Measurements from ENCODE around the gene STK40. TPM values are rescaled to one million over a fixed set of nuclear protein-coding genes. Genes with fewer than 3 reads are reported as not detected.

Gene STK40
- total RNA-seq, 1 experiment from 2014 or later: 26.2 TPM

DNA sequence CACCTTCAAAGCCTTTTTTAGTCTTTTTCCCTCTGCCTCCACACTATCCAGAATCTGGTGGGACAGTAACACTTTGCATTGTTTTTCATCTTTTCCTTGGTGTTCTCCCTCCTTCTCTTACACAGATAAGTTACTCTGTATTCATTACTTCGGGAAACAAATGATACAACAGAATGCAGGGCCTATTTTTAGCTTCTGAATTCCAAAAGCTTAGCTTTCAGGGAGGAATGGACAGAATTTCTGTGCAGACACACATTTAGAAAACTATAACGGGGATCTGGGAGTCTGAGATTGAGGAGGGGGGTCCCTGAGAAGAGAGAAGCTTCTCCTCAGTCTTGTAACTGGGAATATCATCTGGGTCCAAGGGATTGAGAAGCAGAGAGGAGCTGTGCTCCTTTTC, 3.5 kb upstream of the STK40 start:
- no peaks in the 10 kb centered on the region for H3K27me3 ChIP-seq (ENCODE audit: insufficient read depth, low read length)
- no peaks in the 10 kb centered on the region for H3K9me3 Mint-ChIP-seq
- H3K4me3 Mint-ChIP-seq: no peak overlapping the region

More for the DNA sequence above, 3.5 kb upstream of the STK40 start:
- Histone ChIP-seq H2AFZ (ENCODE audit: low read length) (no peak overlapping the region), H3K56ac (ENCODE audit: insufficient read length, low read depth, low read length) (no peak overlapping the region), H3K79me1 (ENCODE audit: insufficient read depth, low read depth, low read length, poor library complexity, severe bottlenecking) (no peaks in the 10 kb centered on the region), H2BK12ac (ENCODE audit: insufficient read length, low read depth, low read length) (no peak overlapping the region), H3K4ac (ENCODE audit: low read depth, low read length) (no peak overlapping the region), H3K23ac (ENCODE audit: insufficient read length, low read depth, low read length) (no peak overlapping the region), H3K4me2 (ENCODE audit: insufficient read depth, insufficient read length, low read length) (no peak overlapping the region), H3K23me2 (ENCODE audit: insufficient read length, low read depth, low read length, poor library complexity, severe bottlenecking) (peaks cover 11% of the 10 kb centered on the region), H3K27ac (ENCODE audit: insufficient read length, low read depth, low read length) (no peak overlapping the region), H2BK120ac (ENCODE audit: low read depth, low read length, poor library complexity, severe bottlenecking) (no peak overlapping the region), H3K79me2 (ENCODE audit: insufficient read depth, low read length) (peaks cover 4% of the 10 kb centered on the region; the same call in 1 of the 2 replicates), H4K20me1 (ENCODE audit: control insufficient read depth, insufficient read depth, insufficient read length) (no peaks in the 10 kb centered on the region), H3K14ac (ENCODE audit: insufficient read depth, low read length) (no peak overlapping the region), H4K8ac (replicated peaks; ENCODE audit: insufficient read length, low read depth, low read length) (no peak overlapping the region), H2BK5ac (ENCODE audit: insufficient read length, low read length) (no peak overlapping the region), H3K4me1 (ENCODE audit: insufficient read depth, low read length) (peaks cover 5% of the 10 kb centered on the region; the same call in 1 of the 2 replicates), H2AK5ac (ENCODE audit: insufficient read length, low read length) (no peak overlapping the region), H3K9ac (ENCODE audit: extremely low read depth, insufficient read length, low read length) (no peak overlapping the region), H4K5ac (ENCODE audit: insufficient read length, low read depth, low read length) (no peak overlapping the region), H3K9me3 (ENCODE audit: control insufficient read depth, low read depth, low read length) (no peaks in the 10 kb centered on the region), H2BK15ac (ENCODE audit: low read depth, low read length) (no peak overlapping the region), H2BK20ac (ENCODE audit: low read depth, low read length, poor library complexity, severe bottlenecking) (no peak overlapping the region), H3K18ac (ENCODE audit: insufficient read length, low read depth, low read length) (no peak overlapping the region), H4K91ac (ENCODE audit: insufficient read length, low read depth, low read length) (no peak overlapping the region), H3T11ph (ENCODE audit: low read length) (no peak overlapping the region)
- H3K36me3 Mint-ChIP-seq (ENCODE audit: insufficient read depth in 1 of 3, low read depth in 3 of 3): peaks cover 15 to 45% (median 32%) of the 10 kb centered on the region in 3 experiments; a peak in 6 of 7 replicates
- peaks cover 22 to 26% of the 10 kb centered on the region in 2 experiments for H3K4me1 Mint-ChIP-seq
- H3K27me3 Mint-ChIP-seq (ENCODE audit: low read depth): no peaks in the 10 kb centered on the region
- WGBS (ENCODE audit: extremely low coverage, insufficient read length, low lambda C conversion rate): no CpG with 5 or more reads among the region's 2 CpGs
- TF ChIP-seq, protein P1, sequence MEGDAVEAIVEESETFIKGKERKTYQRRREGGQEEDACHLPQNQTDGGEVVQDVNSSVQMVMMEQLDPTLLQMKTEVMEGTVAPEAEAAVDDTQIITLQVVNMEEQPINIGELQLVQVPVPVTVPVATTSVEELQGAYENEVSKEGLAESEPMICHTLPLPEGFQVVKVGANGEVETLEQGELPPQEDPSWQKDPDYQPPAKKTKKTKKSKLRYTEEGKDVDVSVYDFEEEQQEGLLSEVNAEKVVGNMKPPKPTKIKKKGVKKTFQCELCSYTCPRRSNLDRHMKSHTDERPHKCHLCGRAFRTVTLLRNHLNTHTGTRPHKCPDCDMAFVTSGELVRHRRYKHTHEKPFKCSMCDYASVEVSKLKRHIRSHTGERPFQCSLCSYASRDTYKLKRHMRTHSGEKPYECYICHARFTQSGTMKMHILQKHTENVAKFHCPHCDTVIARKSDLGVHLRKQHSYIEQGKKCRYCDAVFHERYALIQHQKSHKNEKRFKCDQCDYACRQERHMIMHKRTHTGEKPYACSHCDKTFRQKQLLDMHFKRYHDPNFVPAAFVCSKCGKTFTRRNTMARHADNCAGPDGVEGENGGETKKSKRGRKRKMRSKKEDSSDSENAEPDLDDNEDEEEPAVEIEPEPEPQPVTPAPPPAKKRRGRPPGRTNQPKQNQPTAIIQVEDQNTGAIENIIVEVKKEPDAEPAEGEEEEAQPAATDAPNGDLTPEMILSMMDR (conservative IDR thresholded peaks at IDR 0.05): no peak
- H3K27ac Mint-ChIP-seq: peak overlapping the region in 2 of 3 experiments; percentile 52 to 59; a peak in 3 of 7 replicates
- DNase-seq: no peak

All from H9 (cell line).